ENCODE results near the gene SCYGR3. TPM values are rescaled to one million over a fixed set of nuclear protein-coding genes. Genes with fewer than 3 reads are reported as not detected.

Gene SCYGR3
- total and polyA plus RNA-seq, 2 of the 13 experiments (the other 11 are each of a cell fraction or from before 2014, with no cell fraction given) = not detected

DNA sequence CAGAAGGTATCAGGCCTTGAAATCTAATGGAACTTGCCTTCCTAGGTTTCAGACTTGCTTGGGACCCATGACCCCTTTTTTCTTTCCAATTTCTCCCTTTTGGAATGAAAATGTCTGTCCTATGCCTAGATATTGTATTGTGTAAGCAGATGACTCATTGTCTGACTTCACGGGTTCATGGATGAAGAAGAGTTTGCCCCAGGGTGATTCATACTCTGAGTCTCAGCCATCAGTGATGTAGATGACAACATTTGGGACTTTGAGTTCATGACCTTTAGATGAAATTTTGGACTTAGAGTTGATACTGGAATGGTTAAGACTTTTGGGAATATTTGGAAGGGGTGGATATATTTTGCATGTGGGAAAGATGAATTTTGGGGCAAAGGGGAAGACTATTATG lies 40.8 kb upstream of the SCYGR3 start (continued):
- peak; percentile 32; the same call in 1 of the 2 replicates for TF ChIP-seq AHDC1 (CRISPR knock-in tag; IDR thresholded peaks at IDR 0.05; ENCODE audit: borderline replicate concordance)
- no peak for TF ChIP-seq MLLT10 (CRISPR knock-in tag; IDR thresholded peaks at IDR 0.05)
- TF ChIP-seq ZNF253 (CRISPR knock-in tag; IDR thresholded peaks at IDR 0.05; ENCODE audit: borderline replicate concordance) = no peak
- no peak for TF ChIP-seq CCAR2 (optimal IDR thresholded peaks at IDR 0.05; ENCODE audit: low read depth, low read length)
- TF ChIP-seq TFDP1 (CRISPR knock-in tag; IDR thresholded peaks at IDR 0.05; ENCODE audit: borderline replicate concordance) = no peak
- TF ChIP-seq ZBTB39 (CRISPR knock-in tag; IDR thresholded peaks at IDR 0.05) = no peak
- no peak for TF ChIP-seq SP4 (CRISPR knock-in tag; IDR thresholded peaks at IDR 0.05)
- TF ChIP-seq SKI (IDR thresholded peaks at IDR 0.05; ENCODE audit: partially characterized antibody) = peak; percentile 37
- no peak for TF ChIP-seq ZNF468 (CRISPR knock-in tag; IDR thresholded peaks at IDR 0.05)
- TF ChIP-seq, protein P1, sequence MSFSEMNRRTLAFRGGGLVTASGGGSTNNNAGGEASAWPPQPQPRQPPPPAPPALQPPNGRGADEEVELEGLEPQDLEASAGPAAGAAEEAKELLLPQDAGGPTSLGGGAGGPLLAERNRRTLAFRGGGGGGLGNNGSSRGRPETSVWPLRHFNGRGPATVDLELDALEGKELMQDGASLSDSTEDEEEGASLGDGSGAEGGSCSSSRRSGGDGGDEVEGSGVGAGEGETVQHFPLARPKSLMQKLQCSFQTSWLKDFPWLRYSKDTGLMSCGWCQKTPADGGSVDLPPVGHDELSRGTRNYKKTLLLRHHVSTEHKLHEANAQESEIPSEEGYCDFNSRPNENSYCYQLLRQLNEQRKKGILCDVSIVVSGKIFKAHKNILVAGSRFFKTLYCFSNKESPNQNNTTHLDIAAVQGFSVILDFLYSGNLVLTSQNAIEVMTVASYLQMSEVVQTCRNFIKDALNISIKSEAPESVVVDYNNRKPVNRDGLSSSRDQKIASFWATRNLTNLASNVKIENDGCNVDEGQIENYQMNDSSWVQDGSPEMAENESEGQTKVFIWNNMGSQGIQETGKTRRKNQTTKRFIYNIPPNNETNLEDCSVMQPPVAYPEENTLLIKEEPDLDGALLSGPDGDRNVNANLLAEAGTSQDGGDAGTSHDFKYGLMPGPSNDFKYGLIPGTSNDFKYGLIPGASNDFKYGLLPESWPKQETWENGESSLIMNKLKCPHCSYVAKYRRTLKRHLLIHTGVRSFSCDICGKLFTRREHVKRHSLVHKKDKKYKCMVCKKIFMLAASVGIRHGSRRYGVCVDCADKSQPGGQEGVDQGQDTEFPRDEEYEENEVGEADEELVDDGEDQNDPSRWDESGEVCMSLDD (CRISPR knock-in tag; IDR thresholded peaks at IDR 0.05; ENCODE audit: borderline replicate concordance) = no peak
- no peak for TF ChIP-seq ZNF720 (CRISPR knock-in tag; IDR thresholded peaks at IDR 0.05)
- no peak for TF ChIP-seq HNRNPK (IDR thresholded peaks at IDR 0.05; ENCODE audit: low read depth, low read length, poor library complexity, severe bottlenecking)
- TF ChIP-seq ZBTB4 (CRISPR knock-in tag; IDR thresholded peaks at IDR 0.05; ENCODE audit: borderline replicate concordance) = no peak
- TF ChIP-seq SYNCRIP (IDR thresholded peaks at IDR 0.05; ENCODE audit: insufficient read depth, low read depth, low read length) = no peak
